Liver (tissue), 9 donors: ENCODE data around the gene MIDN. TPM values are rescaled to one million over a fixed set of nuclear protein-coding genes. Genes with fewer than 3 reads are reported as not detected.

Experiments used
- DNase-seq: peaks from one replicate; pipeline ENCODE4 v3.0.0-alpha.2; 2017; ENCODE audit warnings: low spot score
- H3K27ac ChIP-seq, 2 donors: one replicate each; pipeline ENCODE4 v1.7.0; 2013; ENCODE audit warnings: inconsistent platforms in 2 of 2, low read length in 2 of 2, control low read depth in 1 of 2, low read depth in 1 of 2, mild to moderate bottlenecking in 1 of 2
- H3K27me3 ChIP-seq, 4 donors: one replicate each; pipeline versions ENCODE4 v1.6.1 to v1.7.0; 2013; ENCODE audit warnings: low read length in 3 of 4, inconsistent platforms in 1 of 4, mild to moderate bottlenecking in 1 of 4, moderate library complexity in 1 of 4; ENCODE audit not compliant: control insufficient read depth in 4 of 4, insufficient read depth in 4 of 4
- H3K36me3 ChIP-seq, 4 donors: one replicate each; pipeline versions ENCODE4 v1.6.1 to v1.7.0; 2013; ENCODE audit warnings: low read length in 3 of 4, mild to moderate bottlenecking in 3 of 4, low read depth in 1 of 4, moderate library complexity in 1 of 4; ENCODE audit not compliant: control insufficient read depth in 4 of 4, insufficient read depth in 3 of 4
- H3K4me1 ChIP-seq, 4 donors: one replicate each; pipeline versions ENCODE4 v1.6.1 to v1.7.0; 2013; ENCODE audit warnings: low read length in 3 of 4, mild to moderate bottlenecking in 3 of 4, moderate library complexity in 1 of 4; ENCODE audit not compliant: control insufficient read depth in 4 of 4, insufficient read depth in 4 of 4
- H3K4me3 ChIP-seq, 3 donors: one replicate each; pipeline versions ENCODE4 v1.6.1 to v1.7.0; 2013; ENCODE audit warnings: low read length in 3 of 3, control low read depth in 1 of 3, low read depth in 1 of 3, mild to moderate bottlenecking in 1 of 3
- H3K9ac ChIP-seq, 2 donors: one replicate each; pipeline ENCODE4 v1.7.0; 2013; ENCODE audit warnings: low read length in 2 of 2, mild to moderate bottlenecking in 2 of 2, moderate library complexity in 2 of 2, control low read depth in 1 of 2, low read depth in 1 of 2
- H3K9me3 ChIP-seq, 4 donors: one replicate each; pipeline versions ENCODE4 v1.6.1 to v1.7.0; 2013; ENCODE audit warnings: low read length in 3 of 4; ENCODE audit not compliant: control insufficient read depth in 4 of 4
- EGR1 ChIP-seq, 2 donors: IDR thresholded peaks; 2 replicates each; pipeline ENCODE4 v1.6.1; 2016 to 2018; ENCODE audit warnings: antibody characterized with exemption in 2 of 2, low read depth in 2 of 2
- FOXA1 ChIP-seq: IDR thresholded peaks from 2 replicates; pipeline ENCODE4 v1.6.1; 2016; ENCODE audit warnings: antibody characterized with exemption
- FOXA2 ChIP-seq: IDR thresholded peaks from 2 replicates; pipeline ENCODE4 v1.6.1; 2016; ENCODE audit warnings: antibody characterized with exemption
- JUND ChIP-seq, 2 donors: IDR thresholded peaks; 2 replicates each; pipeline ENCODE4 v1.6.1; 2016; ENCODE audit warnings: antibody characterized with exemption in 2 of 2
- RAD21 ChIP-seq, 2 donors: IDR thresholded peaks; 2 replicates each; pipeline ENCODE4 v1.6.1; 2016; ENCODE audit warnings: antibody characterized with exemption in 2 of 2, mild to moderate bottlenecking in 2 of 2
- RXRA ChIP-seq, 2 donors: IDR thresholded peaks; 2 replicates each; pipeline ENCODE4 v1.6.1; 2017 to 2018; ENCODE audit warnings: antibody characterized with exemption in 2 of 2, mild to moderate bottlenecking in 1 of 2
- SP1 ChIP-seq: IDR thresholded peaks from 2 replicates; pipeline ENCODE4 v1.6.1; 2018; ENCODE audit warnings: antibody characterized with exemption, mild to moderate bottlenecking
- WGBS: extraction: QIAGEN DNeasy Blood & Tissue Kit; methylation state at CpG from one replicate; pipeline ENCODE4 v1.1.7; 2013; 5-methylcytosine and 5-hydroxymethylcytosine counted together
- polyA plus RNA-seq, 2 donors: library from polyadenylated mRNA; stranded (reverse) in 1 of 2; unstranded in 1 of 2; fragments of 200-250 nt in 1 of 2; fragments of >200 nt in 1 of 2; fragmentation: Nextera tagmentation in 1 of 2; extraction: Ambion mirVana in 1 of 2; gene quantifications; one replicate each; pipeline versions ENCODE4 v1.2.1 to v1.2.3, GENCODE V29; 2013 to 2015
- total RNA-seq, 2 donors: library from RNA; depleted of rRNA; stranded (reverse); fragments of >200 nt; gene quantifications; one replicate each; pipeline ENCODE4 v1.2.3, GENCODE V29; 2014
- TF ChIP-seq, protein P1 (sequence below): IDR thresholded peaks from 2 replicates; pipeline ENCODE4 v1.6.1; 2016; ENCODE audit warnings: antibody characterized with exemption, mild to moderate bottlenecking
- TF ChIP-seq, protein P2 (sequence below): IDR thresholded peaks from 2 replicates; pipeline ENCODE4 v1.6.1; 2016; ENCODE audit warnings: antibody characterized with exemption
- TF ChIP-seq, protein P3 (sequence below): IDR thresholded peaks from 2 replicates; pipeline ENCODE4 v1.6.1; 2016; ENCODE audit warnings: antibody characterized with exemption
- TF ChIP-seq, protein P4 (sequence below): fragments of 150-350 bp; IDR thresholded peaks from 2 replicates; pipeline ENCODE4 v1.5.1; 2017; ENCODE audit warnings: improper control_type of control experiment, low read depth, low read length; ENCODE audit not compliant: missing input control
- donor health status: healthy.
- donor health status: healthy.
- donor health status: healthy.
- donor health status: healthy.
- donor health status: healthy.

The MIDN gene
- total and polyA plus RNA-seq, 4 donors = 2.9 to 22.9 (median 11.8) TPM

DNA sequence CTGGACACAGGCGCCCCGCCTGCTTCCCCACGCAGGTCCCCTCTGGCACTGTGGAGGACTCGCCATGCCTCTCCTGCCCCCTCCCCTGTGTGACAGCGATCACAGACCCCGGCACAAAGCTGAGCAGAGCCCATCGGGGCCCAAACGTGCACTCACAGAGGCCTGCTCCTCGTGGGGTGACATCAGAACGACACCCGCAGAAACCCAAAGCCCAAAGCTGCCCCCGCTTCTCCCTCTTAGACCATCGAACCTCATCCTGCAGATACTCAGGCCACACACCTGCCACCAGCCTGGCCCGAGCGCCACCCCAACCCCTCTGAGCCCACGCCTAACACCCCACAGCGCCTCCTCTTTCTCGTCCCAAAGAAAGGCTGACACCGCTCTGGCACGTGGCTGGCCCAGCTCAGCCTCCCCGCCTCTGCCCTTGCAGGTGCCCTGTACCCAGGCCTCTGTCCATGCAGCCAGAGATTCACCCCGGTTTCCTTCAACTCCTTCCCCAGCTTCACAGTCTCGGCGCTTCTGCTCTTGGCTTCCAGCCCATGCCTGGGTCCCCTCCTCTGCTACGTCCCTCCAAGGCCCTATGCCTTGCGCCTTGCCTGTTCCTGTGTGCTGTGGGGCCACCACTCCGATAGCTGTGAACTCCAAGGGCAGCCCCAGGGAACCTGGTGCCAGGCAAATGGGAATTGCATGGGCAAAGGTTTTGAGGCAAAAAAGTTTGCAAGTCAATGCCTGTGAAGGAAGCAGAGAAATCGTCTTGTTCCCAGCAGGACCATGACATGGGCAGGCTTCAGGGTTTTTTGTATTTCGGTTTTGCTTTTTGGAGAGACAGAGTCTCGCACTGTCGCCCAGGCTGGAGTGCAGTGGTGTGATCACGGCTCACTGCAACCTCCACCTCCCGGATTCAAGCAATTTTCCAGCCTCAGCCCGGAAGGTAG is 9.7 kb upstream of the MIDN start:
- no peak for DNase-seq
- no peaks in the 10 kb centered on the region for H3K9me3 ChIP-seq
- TF ChIP-seq FOXA2 (no peak), RAD21 (IDR thresholded peaks at IDR 0.05) (no peak), SP1 (no peak), EGR1 (IDR thresholded peaks at IDR 0.05; ENCODE audit: low read depth in 2 of 2) (no peak)
- TF ChIP-seq, protein P1, sequence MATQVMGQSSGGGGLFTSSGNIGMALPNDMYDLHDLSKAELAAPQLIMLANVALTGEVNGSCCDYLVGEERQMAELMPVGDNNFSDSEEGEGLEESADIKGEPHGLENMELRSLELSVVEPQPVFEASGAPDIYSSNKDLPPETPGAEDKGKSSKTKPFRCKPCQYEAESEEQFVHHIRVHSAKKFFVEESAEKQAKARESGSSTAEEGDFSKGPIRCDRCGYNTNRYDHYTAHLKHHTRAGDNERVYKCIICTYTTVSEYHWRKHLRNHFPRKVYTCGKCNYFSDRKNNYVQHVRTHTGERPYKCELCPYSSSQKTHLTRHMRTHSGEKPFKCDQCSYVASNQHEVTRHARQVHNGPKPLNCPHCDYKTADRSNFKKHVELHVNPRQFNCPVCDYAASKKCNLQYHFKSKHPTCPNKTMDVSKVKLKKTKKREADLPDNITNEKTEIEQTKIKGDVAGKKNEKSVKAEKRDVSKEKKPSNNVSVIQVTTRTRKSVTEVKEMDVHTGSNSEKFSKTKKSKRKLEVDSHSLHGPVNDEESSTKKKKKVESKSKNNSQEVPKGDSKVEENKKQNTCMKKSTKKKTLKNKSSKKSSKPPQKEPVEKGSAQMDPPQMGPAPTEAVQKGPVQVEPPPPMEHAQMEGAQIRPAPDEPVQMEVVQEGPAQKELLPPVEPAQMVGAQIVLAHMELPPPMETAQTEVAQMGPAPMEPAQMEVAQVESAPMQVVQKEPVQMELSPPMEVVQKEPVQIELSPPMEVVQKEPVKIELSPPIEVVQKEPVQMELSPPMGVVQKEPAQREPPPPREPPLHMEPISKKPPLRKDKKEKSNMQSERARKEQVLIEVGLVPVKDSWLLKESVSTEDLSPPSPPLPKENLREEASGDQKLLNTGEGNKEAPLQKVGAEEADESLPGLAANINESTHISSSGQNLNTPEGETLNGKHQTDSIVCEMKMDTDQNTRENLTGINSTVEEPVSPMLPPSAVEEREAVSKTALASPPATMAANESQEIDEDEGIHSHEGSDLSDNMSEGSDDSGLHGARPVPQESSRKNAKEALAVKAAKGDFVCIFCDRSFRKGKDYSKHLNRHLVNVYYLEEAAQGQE = no peak
- no peaks in the 10 kb centered on the region for H3K36me3 ChIP-seq
- peaks cover 19 to 45% (median 27%) of the 10 kb centered on the region in 4 donors for H3K4me1 ChIP-seq
- 76% methylated on average over 34 of the region's 34 CpGs for WGBS
- no peak overlapping the region for H3K9ac ChIP-seq
- no peaks in the 10 kb centered on the region for H3K27me3 ChIP-seq
- H3K27ac ChIP-seq = peak overlapping the region in 1 of 2 donors; percentile 57
- H3K4me3 ChIP-seq = peak overlapping the region in 1 of 3 donors; percentile 54

DNA sequence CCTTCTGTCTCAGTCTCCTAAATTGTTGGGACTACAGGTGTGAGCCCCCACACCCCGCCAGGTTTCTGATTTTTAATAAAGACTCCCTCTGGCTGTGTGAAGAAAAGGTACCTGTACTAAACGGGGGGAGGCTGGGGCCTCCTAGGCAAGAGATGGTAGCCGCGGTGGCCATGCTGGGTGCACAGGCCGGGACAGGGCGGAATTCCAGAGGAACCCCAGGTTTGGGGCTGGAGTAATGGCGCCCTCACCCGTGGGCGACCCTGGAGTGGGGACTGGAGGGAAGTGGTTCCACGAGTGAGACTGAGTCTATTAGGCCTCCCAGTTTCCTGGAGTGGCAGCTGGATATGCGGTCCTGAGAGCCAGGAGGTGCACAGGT is 9.0 kb upstream of the MIDN start:
- no peak for DNase-seq
- H3K4me3 ChIP-seq = no peak overlapping the region
- H3K27me3 ChIP-seq = no peaks in the 10 kb centered on the region
- WGBS = 84% methylated on average over 11 of the region's 11 CpGs
- H3K36me3 ChIP-seq = no peaks in the 10 kb centered on the region
- TF ChIP-seq, protein P2, sequence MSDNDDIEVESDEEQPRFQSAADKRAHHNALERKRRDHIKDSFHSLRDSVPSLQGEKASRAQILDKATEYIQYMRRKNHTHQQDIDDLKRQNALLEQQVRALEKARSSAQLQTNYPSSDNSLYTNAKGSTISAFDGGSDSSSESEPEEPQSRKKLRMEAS = no peak
- no peak for TF ChIP-seq EGR1 (IDR thresholded peaks at IDR 0.05; ENCODE audit: low read depth in 2 of 2)
- TF ChIP-seq RAD21 (IDR thresholded peaks at IDR 0.05) = no peak
- no peak for TF ChIP-seq JUND (IDR thresholded peaks at IDR 0.05)
- TF ChIP-seq, protein P3, sequence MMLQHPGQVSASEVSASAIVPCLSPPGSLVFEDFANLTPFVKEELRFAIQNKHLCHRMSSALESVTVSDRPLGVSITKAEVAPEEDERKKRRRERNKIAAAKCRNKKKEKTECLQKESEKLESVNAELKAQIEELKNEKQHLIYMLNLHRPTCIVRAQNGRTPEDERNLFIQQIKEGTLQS = no peak
- no peak for TF ChIP-seq FOXA1
- no peak for TF ChIP-seq RXRA (IDR thresholded peaks at IDR 0.05)
- peak overlapping the region; percentile 38 to 57 for H3K27ac ChIP-seq
- peaks cover 25 to 52% (median 34%) of the 10 kb centered on the region in 4 donors for H3K4me1 ChIP-seq
- H3K9me3 ChIP-seq = no peaks in the 10 kb centered on the region
- no peak overlapping the region for H3K9ac ChIP-seq

DNA sequence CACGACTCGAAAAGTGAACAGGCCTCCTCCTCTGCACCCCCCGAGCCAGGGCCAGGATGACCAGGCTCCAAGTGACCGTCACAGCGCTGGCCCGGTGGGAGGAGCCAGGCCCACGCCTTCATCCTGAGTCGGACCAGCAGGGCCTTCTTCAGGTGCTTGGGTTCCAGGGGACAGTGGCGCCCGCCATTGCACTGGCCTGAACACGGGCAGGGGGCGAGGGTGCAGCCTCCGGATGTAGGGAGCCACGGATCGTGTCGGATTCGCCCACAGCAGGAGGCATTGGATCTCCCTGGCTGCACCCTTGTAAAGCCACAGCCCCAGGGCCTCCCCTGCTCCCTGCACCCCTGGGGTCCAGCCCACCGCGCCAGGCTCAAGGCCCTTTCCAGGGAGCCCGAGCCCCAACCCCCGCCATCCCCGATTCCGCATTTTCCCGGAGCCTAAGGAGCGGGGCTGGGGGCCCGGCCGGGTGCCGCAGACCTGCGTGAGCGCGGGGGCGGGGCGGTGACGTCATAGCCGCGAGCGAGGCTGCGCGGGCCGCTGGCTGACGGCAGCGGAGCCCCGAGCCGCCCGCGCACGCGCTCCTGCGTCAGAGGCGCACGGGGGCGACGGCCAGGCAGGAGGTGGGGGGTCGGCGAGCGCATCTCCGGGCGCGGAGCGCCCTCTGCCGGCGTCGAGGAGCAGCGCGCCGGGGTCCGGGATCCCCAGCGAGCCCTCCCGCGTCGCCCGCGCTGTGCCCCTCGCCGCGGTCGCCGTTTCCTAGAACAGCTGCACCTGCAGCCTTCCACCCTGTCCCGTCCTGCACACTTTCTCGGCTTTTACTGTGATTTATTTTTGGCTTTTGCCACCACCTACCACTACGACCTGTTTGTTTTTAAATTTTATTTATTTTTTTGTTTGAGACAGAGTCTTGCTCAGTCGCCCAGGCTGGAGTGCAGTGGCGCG is 8.3 kb upstream of the MIDN start:
- peak overlapping the region; percentile 38 to 57 for H3K27ac ChIP-seq
- H3K9ac ChIP-seq = peak overlapping the region in 1 of 2 donors; percentile 24
- H3K4me1 ChIP-seq = peaks cover 25 to 59% (median 38%) of the 10 kb centered on the region in 4 donors
- H3K27me3 ChIP-seq = no peaks in the 10 kb centered on the region
- TF ChIP-seq, protein P2 = no peak
- TF ChIP-seq, protein P1 = no peak
- TF ChIP-seq, protein P4, sequence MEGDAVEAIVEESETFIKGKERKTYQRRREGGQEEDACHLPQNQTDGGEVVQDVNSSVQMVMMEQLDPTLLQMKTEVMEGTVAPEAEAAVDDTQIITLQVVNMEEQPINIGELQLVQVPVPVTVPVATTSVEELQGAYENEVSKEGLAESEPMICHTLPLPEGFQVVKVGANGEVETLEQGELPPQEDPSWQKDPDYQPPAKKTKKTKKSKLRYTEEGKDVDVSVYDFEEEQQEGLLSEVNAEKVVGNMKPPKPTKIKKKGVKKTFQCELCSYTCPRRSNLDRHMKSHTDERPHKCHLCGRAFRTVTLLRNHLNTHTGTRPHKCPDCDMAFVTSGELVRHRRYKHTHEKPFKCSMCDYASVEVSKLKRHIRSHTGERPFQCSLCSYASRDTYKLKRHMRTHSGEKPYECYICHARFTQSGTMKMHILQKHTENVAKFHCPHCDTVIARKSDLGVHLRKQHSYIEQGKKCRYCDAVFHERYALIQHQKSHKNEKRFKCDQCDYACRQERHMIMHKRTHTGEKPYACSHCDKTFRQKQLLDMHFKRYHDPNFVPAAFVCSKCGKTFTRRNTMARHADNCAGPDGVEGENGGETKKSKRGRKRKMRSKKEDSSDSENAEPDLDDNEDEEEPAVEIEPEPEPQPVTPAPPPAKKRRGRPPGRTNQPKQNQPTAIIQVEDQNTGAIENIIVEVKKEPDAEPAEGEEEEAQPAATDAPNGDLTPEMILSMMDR = peak; percentile 79
- no peak for TF ChIP-seq JUND (IDR thresholded peaks at IDR 0.05)
- TF ChIP-seq RAD21 (IDR thresholded peaks at IDR 0.05) = peak in 1 of 2 donors; percentile 65
- TF ChIP-seq FOXA2 = no peak
- DNase-seq = peak; percentile 82
- no peaks in the 10 kb centered on the region for H3K36me3 ChIP-seq
- no peaks in the 10 kb centered on the region for H3K9me3 ChIP-seq
- H3K4me3 ChIP-seq = peak overlapping the region in 1 of 3 donors; percentile 23
- 15% methylated on average over 84 of the region's 84 CpGs for WGBS
